GM19238 (cell line): ENCODE results near the gene TNS1.

ENCODE experiments used
- DNase-seq: peaks from one replicate; pipeline ENCODE4 v3.0.0; 2011; ENCODE audit warnings: low spot score; ENCODE audit not compliant: insufficient read length

TNS1 gene

GRCh38 chr2:217980036-217980435 is 22.8 kb downstream of the TNS1 start:
- no peak for DNase-seq

GRCh38 chr2:217979151-217979811 is 23.5 kb downstream of the TNS1 start:
- DNase-seq: no peak

- no peak for DNase-seq
Observed at GRCh38 chr2:217978536-217979150, 24.2 kb downstream of the TNS1 start.

- no peak for DNase-seq
Observed at GRCh38 chr2:217977840-217978535, 24.8 kb downstream of the TNS1 start.

GRCh38 chr2:217976301-217976700 is 26.5 kb downstream of the TNS1 start:
- DNase-seq: no peak

GRCh38 chr2:217975626-217976025 is 27.2 kb downstream of the TNS1 start:
- no peak for DNase-seq

- DNase-seq: no peak
Observed at GRCh38 chr2:217974389-217975005, 28.3 kb downstream of the TNS1 start.

- no peak for DNase-seq
Observed at GRCh38 chr2:217973008-217973787, 29.6 kb downstream of the TNS1 start.

- DNase-seq: no peak
Observed at GRCh38 chr2:217972490-217972889, 30.3 kb downstream of the TNS1 start.

GRCh38 chr2:217972037-217972436 is 30.8 kb downstream of the TNS1 start:
- no peak for DNase-seq

- DNase-seq: no peak
Observed at GRCh38 chr2:217971166-217971565, 31.6 kb downstream of the TNS1 start.

GRCh38 chr2:217970206-217970605 is 32.6 kb downstream of the TNS1 start:
- no peak for DNase-seq

GRCh38 chr2:217969588-217969987 is 33.2 kb downstream of the TNS1 start:
- no peak for DNase-seq

GRCh38 chr2:217968023-217968422 is 34.8 kb downstream of the TNS1 start:
- no peak for DNase-seq

- no peak for DNase-seq
Observed at GRCh38 chr2:217966423-217967070, 36.2 kb downstream of the TNS1 start.

GRCh38 chr2:217964275-217965161 is 38.3 kb downstream of the TNS1 start:
- no peak for DNase-seq

GRCh38 chr2:217960351-217960750 is 42.4 kb downstream of the TNS1 start:
- no peak for DNase-seq

- DNase-seq: no peak
Observed at GRCh38 chr2:217959723-217960122, 43.1 kb downstream of the TNS1 start.

- no peak for DNase-seq
Observed at GRCh38 chr2:217958884-217959225, 43.9 kb downstream of the TNS1 start.
